ENCODE data around the gene MS4A13. TPM values are rescaled to one million over a fixed set of nuclear protein-coding genes. Genes with fewer than 3 reads are reported as not detected.

Gene MS4A13
- total and polyA plus RNA-seq, 2 experiments from 2014 or later, result not detected

DNA sequence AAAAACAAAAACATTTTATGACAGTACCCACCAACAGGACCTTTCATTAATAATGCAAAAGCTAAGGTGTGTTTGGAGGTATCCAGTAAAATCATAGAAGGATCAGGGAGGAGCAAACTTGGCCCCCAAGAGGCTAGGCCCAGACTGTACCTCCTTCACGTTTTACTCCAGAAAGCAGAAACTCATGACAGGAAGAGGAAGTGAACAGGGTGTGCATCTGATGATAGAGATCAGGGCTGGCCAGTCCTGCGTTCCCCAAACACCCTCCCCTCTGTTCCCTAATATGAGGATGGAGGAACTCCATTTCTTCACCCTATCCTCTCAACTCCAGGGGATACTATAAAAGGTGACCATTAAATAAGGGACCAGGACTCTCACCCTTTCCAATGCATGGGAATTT is 32.8 kb upstream of the MS4A13 start:
- Histone ChIP-seq H2AFZ (no peak overlapping the region), H3F3A (ENCODE audit: insufficient read depth) (no peaks in the 10 kb centered on the region), H3K4me3 (no peak overlapping the region), H3K9me2 (ENCODE audit: insufficient read depth) (no peaks in the 10 kb centered on the region), H3K4me1 (ENCODE audit: insufficient read depth) (no peaks in the 10 kb centered on the region), H3K27ac (no peak overlapping the region), H3K9ac (no peak overlapping the region), H3K79me2 (ENCODE audit: insufficient read depth) (no peaks in the 10 kb centered on the region), H3K4me2 (ENCODE audit: unreplicated experiment) (no peak overlapping the region), H3K9me3 (ENCODE audit: low read depth) (no peaks in the 10 kb centered on the region), H3K27me3 (replicated peaks; ENCODE audit: insufficient read depth) (no peaks in the 10 kb centered on the region), H3K36me3 (ENCODE audit: low read depth) (no peaks in the 10 kb centered on the region), H4K20me1 (ENCODE audit: insufficient read depth) (no peaks in the 10 kb centered on the region)
- TF ChIP-seq EZH2 (IDR thresholded peaks at IDR 0.05; ENCODE audit: insufficient read depth, poor library complexity, severe bottlenecking) (no peak), EZH2phosphoT487 (IDR thresholded peaks at IDR 0.05; ENCODE audit: insufficient read depth, low read depth) (no peak)
- WGBS, 2 experiments (ENCODE audit: low coverage in 1 of 2, low lambda C conversion rate in 2 of 2, missing lambda C conversion rate in 2 of 2), result 20 to 24% methylated on average over 2 of the region's 2 CpGs
- DNase-seq, result no peak
- in situ Hi-C loops (cut with MboI), result no loop called here

DNA sequence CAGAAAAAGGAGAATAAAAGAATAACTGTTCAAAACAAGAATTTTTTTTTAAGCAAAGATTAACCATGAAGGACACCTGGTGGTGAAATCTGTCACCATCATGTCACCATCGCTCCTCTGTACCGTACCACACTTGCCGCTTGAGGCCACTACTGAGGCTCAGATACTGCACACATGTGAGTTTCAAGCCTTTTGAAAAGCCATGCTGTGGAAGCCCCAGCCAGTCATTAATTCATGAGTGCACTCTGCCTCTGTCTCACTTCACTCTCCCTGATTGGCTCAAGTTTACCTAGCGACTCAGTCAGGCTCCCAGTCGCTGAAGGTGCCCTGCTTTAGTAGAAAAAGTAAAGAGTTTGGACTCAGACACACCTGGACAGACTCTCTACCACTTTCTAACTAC is 29.2 kb upstream of the MS4A13 start:
- Histone ChIP-seq H3K36me3 (ENCODE audit: low read depth) (no peaks in the 10 kb centered on the region), H3K27ac (no peak overlapping the region), H3K9ac (no peak overlapping the region), H3F3A (ENCODE audit: insufficient read depth) (no peaks in the 10 kb centered on the region), H3K27me3 (replicated peaks; ENCODE audit: insufficient read depth) (no peaks in the 10 kb centered on the region), H3K4me1 (ENCODE audit: insufficient read depth) (no peaks in the 10 kb centered on the region), H3K79me2 (ENCODE audit: insufficient read depth) (no peaks in the 10 kb centered on the region), H3K9me3 (ENCODE audit: low read depth) (no peaks in the 10 kb centered on the region), H3K4me2 (ENCODE audit: unreplicated experiment) (no peak overlapping the region), H2AFZ (no peak overlapping the region), H3K4me3 (no peak overlapping the region), H3K9me2 (ENCODE audit: insufficient read depth) (no peaks in the 10 kb centered on the region), H4K20me1 (ENCODE audit: insufficient read depth) (no peaks in the 10 kb centered on the region)
- in situ Hi-C loops (cut with MboI), result no loop called here
- 3 to 5% methylated on average over 5 of the region's 5 CpGs for WGBS, 2 experiments (ENCODE audit: low coverage in 1 of 2, low lambda C conversion rate in 2 of 2, missing lambda C conversion rate in 2 of 2)
- no peak for TF ChIP-seq EZH2 (IDR thresholded peaks at IDR 0.05; ENCODE audit: insufficient read depth, poor library complexity, severe bottlenecking)
- no peak for TF ChIP-seq EZH2phosphoT487 (IDR thresholded peaks at IDR 0.05; ENCODE audit: insufficient read depth, low read depth)
- no peak for DNase-seq

DNA sequence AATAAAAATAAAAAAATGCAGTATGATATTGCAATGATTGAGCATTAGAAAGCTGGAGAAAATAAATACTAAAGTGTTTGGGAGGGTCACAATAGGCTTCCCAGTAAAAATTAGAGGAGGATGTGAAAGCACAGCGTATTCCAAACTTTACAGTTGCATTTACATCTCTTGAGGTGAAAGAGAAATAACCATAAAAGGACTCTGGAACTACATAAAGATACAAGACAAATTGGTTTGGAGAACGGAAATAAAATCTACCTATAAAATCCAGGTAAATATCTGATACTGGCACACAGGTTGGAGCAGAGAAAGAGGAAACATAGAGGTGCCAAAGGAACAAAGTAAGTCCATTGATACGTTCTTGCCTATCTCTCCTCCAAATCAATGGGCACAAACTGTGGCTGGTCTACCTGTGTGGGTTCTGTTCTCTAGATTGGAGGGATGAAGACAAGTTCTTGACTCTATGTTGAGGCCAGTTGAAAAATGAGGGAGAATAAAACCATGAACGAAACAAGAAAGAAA is 22.6 kb upstream of the MS4A13 start, which contains the start of gene MS4A12:
TSS of gene MS4A12 (plus strand) at position 291 of the 522 bp plus-strand sequence. CDS start 4,541 bp downstream, outside the sequence.
- no peaks in the 10 kb centered on the region for H3K27me3 ChIP-seq (replicated peaks; ENCODE audit: insufficient read depth)
- WGBS, 2 experiments (ENCODE audit: low coverage in 1 of 2, low lambda C conversion rate in 2 of 2, missing lambda C conversion rate in 2 of 2), result 22 to 30% methylated on average over 4 of the region's 4 CpGs
- H3K4me3 ChIP-seq, result no peak within 1 kb of the TSS
- H3K4me1 ChIP-seq (ENCODE audit: insufficient read depth), result no peaks in the 10 kb centered on the region
- TF ChIP-seq EZH2 (IDR thresholded peaks at IDR 0.05; ENCODE audit: insufficient read depth, poor library complexity, severe bottlenecking) (no peak), EZH2phosphoT487 (IDR thresholded peaks at IDR 0.05; ENCODE audit: insufficient read depth, low read depth) (no peak)
- no peaks in the 10 kb centered on the region for H3K79me2 ChIP-seq (ENCODE audit: insufficient read depth)
- no peaks in the 10 kb centered on the region for H3K9me3 ChIP-seq (ENCODE audit: low read depth)
- H3F3A ChIP-seq (ENCODE audit: insufficient read depth), result no peaks in the 10 kb centered on the region
- no peak within 1 kb of the TSS for H3K27ac ChIP-seq
- in situ Hi-C loops (cut with MboI), result no loop called here
- H3K4me2 ChIP-seq (ENCODE audit: unreplicated experiment), result no peak within 1 kb of the TSS
- H3K36me3 ChIP-seq (ENCODE audit: low read depth), result no peaks in the 10 kb centered on the region
- no peak within 1 kb of the TSS for H2AFZ ChIP-seq
- H3K9me2 ChIP-seq (ENCODE audit: insufficient read depth), result no peaks in the 10 kb centered on the region
- H3K9ac ChIP-seq, result no peak within 1 kb of the TSS
- no peaks in the 10 kb centered on the region for H4K20me1 ChIP-seq (ENCODE audit: insufficient read depth)
- DNase-seq, result no peak

DNA sequence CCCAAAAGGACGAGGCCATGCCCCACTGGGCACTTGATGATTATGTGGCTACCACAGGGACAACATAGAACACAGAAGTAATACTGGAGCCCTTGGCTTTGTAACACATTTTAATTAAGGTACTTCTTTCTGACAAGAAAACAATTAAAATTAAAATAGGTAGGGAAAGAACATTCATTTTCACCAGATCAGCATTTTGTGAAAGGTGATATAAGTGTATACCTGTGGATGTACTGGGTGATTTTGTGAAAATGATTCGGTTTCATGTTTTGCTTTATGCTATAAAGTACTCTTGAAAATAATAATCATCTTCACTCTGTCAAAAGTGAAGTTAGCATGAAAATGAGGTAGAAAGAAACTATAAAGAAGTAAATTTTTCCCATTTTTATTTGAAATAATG is 21.7 kb upstream of the MS4A13 start:
- H3K9ac ChIP-seq, result no peak overlapping the region
- in situ Hi-C loops (cut with MboI), result no loop called here
- H3K36me3 ChIP-seq (ENCODE audit: low read depth), result no peaks in the 10 kb centered on the region
- no peaks in the 10 kb centered on the region for H4K20me1 ChIP-seq (ENCODE audit: insufficient read depth)
- H3K4me1 ChIP-seq (ENCODE audit: insufficient read depth), result no peaks in the 10 kb centered on the region
- DNase-seq, result no peak
- no peaks in the 10 kb centered on the region for H3F3A ChIP-seq (ENCODE audit: insufficient read depth)
- no peak overlapping the region for H3K4me2 ChIP-seq (ENCODE audit: unreplicated experiment)
- TF ChIP-seq EZH2phosphoT487 (IDR thresholded peaks at IDR 0.05; ENCODE audit: insufficient read depth, low read depth) (no peak), EZH2 (IDR thresholded peaks at IDR 0.05; ENCODE audit: insufficient read depth, poor library complexity, severe bottlenecking) (no peak)
- no peaks in the 10 kb centered on the region for H3K9me2 ChIP-seq (ENCODE audit: insufficient read depth)
- no peak overlapping the region for H2AFZ ChIP-seq
- no peak overlapping the region for H3K27ac ChIP-seq
- no peaks in the 10 kb centered on the region for H3K79me2 ChIP-seq (ENCODE audit: insufficient read depth)
- H3K4me3 ChIP-seq, result no peak overlapping the region
- no peaks in the 10 kb centered on the region for H3K9me3 ChIP-seq (ENCODE audit: low read depth)
- 12 to 24% methylated on average over 2 of the region's 2 CpGs for WGBS, 2 experiments (ENCODE audit: low coverage in 1 of 2, low lambda C conversion rate in 2 of 2, missing lambda C conversion rate in 2 of 2)
- H3K27me3 ChIP-seq (replicated peaks; ENCODE audit: insufficient read depth), result no peaks in the 10 kb centered on the region

DNA sequence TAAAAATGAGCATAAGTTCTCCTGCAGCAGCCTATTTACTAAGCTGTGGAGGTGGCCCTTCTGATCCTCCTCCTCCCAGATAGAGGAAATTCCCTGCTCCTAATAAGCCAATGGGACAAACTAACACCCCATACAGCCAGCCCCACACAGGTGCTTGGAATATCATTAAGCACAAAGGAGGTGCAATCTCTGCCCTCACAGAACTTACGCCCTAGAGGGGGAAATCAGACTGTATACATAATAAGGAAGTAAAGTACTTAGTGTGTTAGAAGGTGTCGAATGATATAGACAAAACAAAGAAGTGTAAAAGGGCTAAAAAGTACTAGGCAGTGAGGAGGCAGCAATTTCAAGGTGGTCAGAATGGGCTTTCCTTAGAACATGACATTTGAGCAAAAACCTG is 16.8 kb upstream of the MS4A13 start:
- WGBS, 2 experiments (ENCODE audit: low coverage in 1 of 2, low lambda C conversion rate in 2 of 2, missing lambda C conversion rate in 2 of 2), result 22 to 32% methylated on average over 2 of the region's 2 CpGs
- no peaks in the 10 kb centered on the region for H4K20me1 ChIP-seq (ENCODE audit: insufficient read depth)
- no peak overlapping the region for H3K27ac ChIP-seq
- TF ChIP-seq EZH2 (IDR thresholded peaks at IDR 0.05; ENCODE audit: insufficient read depth, poor library complexity, severe bottlenecking) (no peak), EZH2phosphoT487 (IDR thresholded peaks at IDR 0.05; ENCODE audit: insufficient read depth, low read depth) (no peak)
- no peak overlapping the region for H2AFZ ChIP-seq
- no peaks in the 10 kb centered on the region for H3K9me3 ChIP-seq (ENCODE audit: low read depth)
- H3K79me2 ChIP-seq (ENCODE audit: insufficient read depth), result no peaks in the 10 kb centered on the region
- no peaks in the 10 kb centered on the region for H3K27me3 ChIP-seq (replicated peaks; ENCODE audit: insufficient read depth)
- H3K4me3 ChIP-seq, result no peak overlapping the region
- H3K36me3 ChIP-seq (ENCODE audit: low read depth), result no peaks in the 10 kb centered on the region
- no peaks in the 10 kb centered on the region for H3F3A ChIP-seq (ENCODE audit: insufficient read depth)
- DNase-seq, result no peak
- in situ Hi-C loops (cut with MboI), result no loop called here
- H3K9me2 ChIP-seq (ENCODE audit: insufficient read depth), result no peaks in the 10 kb centered on the region
- no peak overlapping the region for H3K4me2 ChIP-seq (ENCODE audit: unreplicated experiment)
- H3K9ac ChIP-seq, result no peak overlapping the region
- no peaks in the 10 kb centered on the region for H3K4me1 ChIP-seq (ENCODE audit: insufficient read depth)

Data from GM23248 (cell line).